Transverse colon (tissue), 4 donors: ENCODE measurements around the gene OSM.
"Not testable (repeated sequence)": the region's sequence is repeated elsewhere in the genome, so short reads cannot be mapped to it uniquely, and the experiment has no call there.

Experiments
- CTCF ChIP-seq, 5 experiments: fragments of 200-600 bp in 3 of 5; fragments of 450-650 bp in 2 of 5; sonication (generic) in 3 of 5; IDR thresholded peaks; 1 replicate in 2 of 5; 2 replicates in 3 of 5; pipeline ENCODE4 v1.5.1; 2016 to 2017; ENCODE audit warnings: antibody characterized with exemption in 5 of 5, inconsistent platforms in 3 of 5, mild to moderate bottlenecking in 2 of 5, moderate library complexity in 1 of 5
- POLR2A ChIP-seq: fragments of 450-650 bp; IDR thresholded peaks from one replicate; pipeline ENCODE4 v1.6.1; 2016; ENCODE audit warnings: antibody characterized with exemption, mild to moderate bottlenecking, moderate library complexity
- POLR2AphosphoS5 ChIP-seq, 3 donors: sonication (generic); formaldehyde crosslinking; IDR thresholded peaks; one replicate each; pipeline ENCODE4 v1.6.1; 2016; ENCODE audit warnings: antibody characterized with exemption in 3 of 3

- not testable (repeated sequence) for TF ChIP-seq CTCF (IDR thresholded peaks at IDR 0.05); POLR2AphosphoS5 (IDR thresholded peaks at IDR 0.05); POLR2A
Measured at GRCh38 chr22:30234325-30234724, 32.3 kb downstream of the OSM start.
